GM21529 (cell line): Measurements from ENCODE around the gene KRT83.
"Not testable (repeated sequence)": the region's sequence is repeated elsewhere in the genome, so short reads cannot be mapped to it uniquely, and the experiment has no call there.

Experiments used
- ATAC-seq: cut with Tn5 transposase; IDR thresholded peaks from one replicate; pipeline ENCODE4 v1.9.1; 2021; ENCODE audit not compliant: unreplicated experiment

Gene KRT83

DNA sequence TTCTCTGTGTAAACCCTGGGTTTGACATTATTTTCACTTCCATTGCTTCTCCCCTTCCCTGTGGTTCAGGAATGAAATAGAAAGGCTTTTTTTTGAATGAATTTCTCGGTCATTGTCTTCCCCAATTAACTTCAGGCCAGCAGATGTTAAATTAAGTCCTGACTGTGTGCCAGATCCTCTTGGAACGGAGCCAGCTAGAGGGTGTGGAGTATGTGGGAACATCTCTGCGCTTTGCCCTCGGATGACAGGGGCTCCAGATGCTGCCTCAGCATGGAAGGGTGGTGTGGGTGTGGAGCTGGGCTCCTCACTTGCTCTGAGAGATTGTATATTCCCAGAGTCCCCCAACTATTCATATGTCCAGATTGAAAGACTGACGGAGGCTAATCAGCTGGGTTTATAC, 33.0 kb upstream of the KRT83 start:
- no peak for ATAC-seq

GRCh38 chr12:52353766-52354165, 32.6 kb upstream of the KRT83 start:
- ATAC-seq: no peak

DNA sequence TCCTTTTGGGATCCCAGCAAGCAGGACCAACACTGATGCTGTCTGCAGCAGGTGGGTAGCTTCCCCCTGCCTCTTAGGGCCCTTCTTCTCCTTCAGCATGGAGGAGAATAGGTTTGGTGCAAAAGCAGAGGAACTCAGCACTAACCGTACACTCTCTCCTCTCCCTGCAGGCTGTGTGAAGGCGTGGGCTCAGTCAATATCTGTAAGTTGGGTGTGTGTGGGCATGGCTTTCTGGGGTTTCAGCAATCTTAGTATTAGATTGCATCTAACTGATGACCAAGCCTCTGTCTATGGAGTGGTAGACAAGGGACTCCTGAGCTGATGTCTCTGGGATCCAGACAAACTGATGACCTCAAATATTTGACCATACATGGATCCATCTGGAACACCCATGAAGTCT, 31.8 kb upstream of the KRT83 start:
- ATAC-seq: no peak

GRCh38 chr12:52351196-52352059, 30.2 kb upstream of the KRT83 start:
- no peak for ATAC-seq

- ATAC-seq: no peak
Observed at GRCh38 chr12:52350786-52351185, 29.6 kb upstream of the KRT83 start.

DNA sequence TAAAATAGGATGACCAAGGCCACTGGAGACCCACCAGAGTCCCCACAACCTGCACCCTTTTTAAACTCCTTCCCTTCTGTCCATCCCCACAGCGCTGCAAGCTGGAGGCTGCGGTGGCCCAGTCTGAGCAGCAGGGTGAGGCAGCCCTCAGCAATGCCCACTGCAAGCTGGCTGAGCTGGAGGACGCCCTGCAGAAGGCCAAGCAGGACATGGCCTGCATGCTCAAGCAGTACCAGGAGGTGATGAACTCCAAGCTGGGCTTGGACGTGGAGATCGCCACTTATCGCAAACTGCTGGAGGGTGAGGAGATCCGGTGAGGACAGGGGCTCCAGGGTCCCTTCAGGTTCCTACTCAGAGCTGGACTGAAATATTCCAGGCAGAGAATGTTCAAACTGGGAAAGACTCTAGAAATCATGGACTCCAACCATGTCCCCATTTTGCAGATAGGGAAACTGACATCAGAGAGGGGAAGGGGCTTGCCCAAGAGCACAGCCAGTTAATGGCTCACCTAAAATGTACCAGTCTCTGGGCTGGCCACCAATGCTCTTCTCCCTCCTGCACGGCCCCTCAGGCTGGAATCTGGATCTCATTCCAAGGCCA, 28.9 kb upstream of the KRT83 start:
- ATAC-seq: no peak

DNA sequence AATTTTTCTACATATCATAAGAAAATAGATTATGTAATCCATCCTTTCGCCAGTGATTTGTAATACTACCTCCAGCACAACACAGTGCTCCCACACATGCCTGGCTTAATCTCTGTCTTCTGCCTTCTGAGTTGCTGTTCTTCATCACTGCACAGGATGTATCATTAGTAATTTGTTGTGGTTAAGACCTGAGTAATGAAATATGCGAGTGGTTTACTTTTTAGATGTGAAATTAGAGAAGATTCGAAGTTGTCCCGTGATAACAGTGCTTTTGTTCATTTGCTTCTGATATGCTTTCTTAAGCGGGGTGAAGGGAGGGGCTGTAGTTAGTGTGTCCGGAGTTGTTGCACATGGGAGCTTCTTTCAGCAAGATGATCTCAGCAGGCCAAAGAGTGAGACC, 28.0 kb upstream of the KRT83 start:
- ATAC-seq: no peak

GRCh38 chr12:52347551-52348510, 26.6 kb upstream of the KRT83 start:
- no peak for ATAC-seq

DNA sequence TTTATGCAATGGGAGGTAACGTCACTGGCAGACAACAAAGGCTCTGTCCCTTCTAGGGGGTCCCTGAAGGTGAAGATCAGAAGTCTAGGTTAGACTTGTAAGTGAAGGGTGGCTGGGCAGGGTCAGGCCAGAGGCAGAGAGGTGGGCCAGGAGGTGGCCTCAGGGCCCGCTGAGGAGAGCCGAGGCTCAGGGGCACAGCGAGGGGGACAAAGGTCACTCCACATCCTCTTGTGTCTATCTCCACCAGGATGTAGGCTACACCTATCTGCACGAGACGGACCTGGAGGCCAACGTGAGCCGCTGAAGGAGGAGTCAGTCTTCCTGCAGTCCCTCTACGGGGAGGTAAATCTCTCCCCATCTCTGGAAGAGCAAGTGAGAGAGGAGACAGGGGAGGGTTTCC, 25.8 kb upstream of the KRT83 start:
- no peak for ATAC-seq

GRCh38 chr12:52346593-52346992, 25.4 kb upstream of the KRT83 start:
- ATAC-seq: no peak

DNA sequence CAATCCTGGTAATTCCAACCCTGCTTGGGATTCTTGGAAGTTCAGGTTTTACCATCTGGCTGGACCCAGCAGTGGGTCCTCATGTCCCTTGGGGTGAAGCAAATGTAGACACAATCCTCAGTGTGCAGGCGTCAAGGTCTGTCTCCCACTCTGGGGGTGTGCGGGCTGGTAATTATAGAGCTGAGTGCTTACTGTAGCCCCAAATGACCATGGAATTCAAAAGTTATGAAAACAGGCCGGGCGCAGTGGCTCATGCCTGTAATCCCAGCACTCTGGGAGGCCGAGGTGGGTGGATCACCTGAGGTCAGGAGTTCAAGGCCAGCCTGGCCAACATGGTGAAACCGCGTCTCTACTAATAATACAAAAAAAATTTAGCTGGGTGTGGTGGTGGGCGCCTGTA, 23.8 kb upstream of the KRT83 start:
- ATAC-seq: not testable (repeated sequence)

DNA sequence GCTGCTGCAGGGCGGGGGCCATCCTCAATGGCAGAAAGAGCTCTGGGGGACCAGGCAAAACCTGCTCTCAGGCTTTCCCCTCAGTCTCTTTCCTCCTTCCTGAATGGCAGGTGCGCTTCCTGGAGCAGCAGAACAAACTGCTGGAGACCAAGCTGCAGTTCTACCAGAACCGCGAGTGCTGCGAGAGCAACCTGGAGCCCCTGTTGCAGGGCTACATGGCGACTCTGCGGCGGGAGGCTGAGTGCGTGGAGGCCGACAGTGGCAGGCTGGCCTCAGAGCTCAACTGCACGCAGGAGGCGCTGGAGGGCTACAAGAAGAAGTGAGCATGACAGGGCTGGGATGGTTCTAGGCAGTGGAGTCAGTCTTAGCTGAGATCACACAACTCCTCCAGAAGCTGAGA, 22.9 kb upstream of the KRT83 start:
- no peak for ATAC-seq

DNA sequence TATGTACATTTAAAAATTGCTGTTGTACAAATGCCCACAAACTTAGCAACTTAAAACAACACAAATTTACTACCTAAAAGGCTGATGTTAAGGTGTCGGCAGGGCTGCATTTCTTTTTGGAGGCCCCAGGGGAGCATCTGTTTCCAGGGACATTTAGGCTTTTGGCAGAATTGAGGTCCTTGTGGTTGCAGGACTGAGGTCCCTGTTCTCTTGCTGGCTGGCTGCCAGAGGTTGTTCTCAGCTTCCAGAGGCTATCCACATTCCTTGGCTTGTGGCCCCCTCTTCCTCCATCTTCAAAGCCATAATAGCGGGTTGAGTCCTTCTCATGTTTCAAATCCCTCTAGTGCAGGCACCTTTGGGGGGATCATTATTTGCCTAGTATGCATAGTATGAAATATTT, 22.4 kb upstream of the KRT83 start:
- ATAC-seq: no peak

DNA sequence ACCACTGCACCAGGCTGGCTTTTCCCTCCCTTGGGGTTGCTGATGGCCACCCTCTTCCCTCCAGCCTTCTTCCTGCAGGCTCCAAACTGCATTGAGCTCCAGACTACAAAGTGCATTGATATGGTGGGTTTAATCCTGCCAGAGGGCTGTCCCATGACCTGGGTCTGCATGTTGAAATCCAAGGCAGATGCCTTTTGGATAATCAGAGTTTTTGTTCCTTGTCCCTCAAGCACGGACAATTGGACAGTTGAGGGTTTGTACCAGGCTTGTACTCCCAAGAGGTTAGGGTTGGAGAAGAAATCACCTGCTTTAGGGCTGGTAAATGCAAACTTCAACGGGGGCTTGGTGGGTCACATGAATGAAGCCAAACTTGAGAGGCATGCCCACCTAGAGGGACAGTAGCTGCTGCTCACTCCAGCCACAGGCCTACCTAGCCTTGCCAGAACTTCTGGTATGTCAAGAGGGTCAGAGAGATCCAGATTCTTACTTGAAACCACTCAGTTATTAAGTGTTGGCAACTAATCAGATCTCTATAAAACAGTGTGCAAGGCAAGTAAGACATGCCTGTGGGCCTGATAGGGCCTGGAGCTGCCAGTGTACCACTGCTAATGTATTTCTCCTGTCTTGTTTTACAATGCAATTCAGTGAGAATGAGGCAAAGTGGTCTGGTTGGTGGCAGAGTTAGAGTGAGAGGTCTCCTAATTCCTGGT, 21.7 kb upstream of the KRT83 start:
- ATAC-seq: no peak

- ATAC-seq: no peak
Observed at GRCh38 chr12:52341066-52341580, 19.9 kb upstream of the KRT83 start.

GRCh38 chr12:52338241-52338960, 17.2 kb upstream of the KRT83 start:
- ATAC-seq: no peak

- no peak for ATAC-seq
Observed at GRCh38 chr12:52337054-52337453, 15.9 kb upstream of the KRT83 start.

DNA sequence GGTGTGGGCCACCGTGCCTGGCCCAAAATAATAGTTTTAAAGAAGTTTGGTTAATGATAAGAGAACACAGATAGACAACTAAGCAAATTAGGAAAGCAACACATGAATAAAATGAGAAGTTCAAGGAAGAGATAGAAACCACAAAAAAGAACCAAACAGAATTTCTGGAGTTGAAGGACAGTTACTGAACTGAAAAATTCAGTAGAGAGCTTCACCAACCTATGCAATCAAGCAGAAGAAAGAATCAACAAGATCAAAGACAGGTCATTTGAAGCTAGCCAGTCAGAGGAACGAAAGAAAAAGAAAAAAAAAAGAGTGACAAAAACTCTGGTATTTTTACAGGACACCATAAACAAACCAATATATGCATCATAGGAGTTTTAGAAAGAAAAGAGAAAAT, 15.4 kb upstream of the KRT83 start:
- no peak for ATAC-seq

- no peak for ATAC-seq
Observed at GRCh38 chr12:52335598-52336262, 14.5 kb upstream of the KRT83 start.

GRCh38 chr12:52334185-52334584, 13.0 kb upstream of the KRT83 start:
- no peak for ATAC-seq
